HepG2 (cell line): ENCODE data around the gene IFI30. TPM values are rescaled to one million over a fixed set of nuclear protein-coding genes. Genes with fewer than 3 reads are reported as not detected.

Experiments used
- ATAC-seq: fragments of 200-7000 bp; cut with Tn5 transposase; 3 replicates; pipeline ENCODE4 v1.9.1; 2020; ENCODE audit warnings: mild to moderate bottlenecking, moderate library complexity
- BruUV-seq: library from RNA; stranded (reverse); fragments of 400-500 nt; replicated peaks from 2 replicates; lab custom pipeline; 2021; lab: Mats Ljungman, UMichigan
- CTCF ChIA-PET: fragments of 300-600 bp; formaldehyde crosslinking; extraction: SDS; loops from one replicate; lab custom pipeline; 2021; ENCODE audit warnings: low total read pairs, inconsistent platforms, low intra/inter-chr PET ratio; lab: Yijun Ruan, JAX
- POLR2A ChIA-PET: fragments of 350-600 bp; sonication (Branson Sonifier 250); formaldehyde crosslinking; loops from one replicate; lab custom pipeline; 2020; ENCODE audit warnings: antibody characterized with exemption, inconsistent platforms; lab: Yijun Ruan, JAX
- DNase-seq: peaks from one replicate; pipeline ENCODE4 v3.0.0-alpha.2; 2015; ENCODE audit warnings: low spot score
- FAIRE-seq: peaks from 3 replicates; lab custom pipeline; 2011; peaks lifted over from hg19 to GRCh38; lab: Jason Lieb, UNC
- H2AFZ ChIP-seq: one replicate; pipeline ENCODE4 v1.6.1; 2011; ENCODE audit warnings: low read length, inconsistent platforms
- H3K27ac ChIP-seq: fragments of 300-600 bp; 3 replicates; pipeline ENCODE4 v1.8.0; 2011; ENCODE audit warnings: mixed run types, mild to moderate bottlenecking, mixed read lengths, low read length, inconsistent platforms; ENCODE audit not compliant: insufficient read depth; ENCODE audit errors: extremely low read length
- H3K27me3 ChIP-seq, 2 experiments: fragments of 200-600 bp in 1 of 2; 2 replicates in 1 of 2; 3 replicates in 1 of 2; pipeline versions ENCODE4 v1.6.0 to v1.8.0; 2011; ENCODE audit warnings: low read length in 2 of 2, mild to moderate bottlenecking in 2 of 2, moderate library complexity in 2 of 2, inconsistent platforms in 1 of 2; ENCODE audit not compliant: insufficient read depth in 2 of 2, control insufficient read depth in 1 of 2
- H3K36me3 ChIP-seq, 2 experiments: fragments of 200-600 bp in 1 of 2; replicated peaks in 1 of 2; 2 replicates in 1 of 2; 3 replicates in 1 of 2; pipeline versions ENCODE4 v1.5.1 to v1.8.0; 2011; ENCODE audit warnings: low read length in 2 of 2, inconsistent platforms in 1 of 2; ENCODE audit not compliant: insufficient read depth in 2 of 2, control insufficient read depth in 1 of 2
- H3K4me1 ChIP-seq: 2 replicates; pipeline ENCODE4 v1.5.1; 2012; ENCODE audit warnings: low read length, inconsistent platforms; ENCODE audit not compliant: insufficient read depth
- H3K4me2 ChIP-seq: 2 replicates; pipeline ENCODE4 v1.6.0; 2011; ENCODE audit warnings: low read depth, low read length, inconsistent platforms
- H3K4me3 ChIP-seq, 3 experiments: fragments of 200-600 bp in 1 of 3; sonication (generic), shearing (Covaris generic) in 1 of 3; replicated peaks in 1 of 3; 2 replicates each; pipeline ENCODE4 v1.5.1; 2011 to 2016; ENCODE audit warnings: low read length in 3 of 3, inconsistent platforms in 2 of 3, low read depth in 2 of 3, mild to moderate bottlenecking in 2 of 3, control low read depth in 1 of 3, mixed read lengths in 1 of 3; ENCODE audit not compliant: insufficient read depth in 1 of 3
- H3K79me2 ChIP-seq: one replicate; pipeline ENCODE4 v1.6.1; 2011; ENCODE audit warnings: low read length, inconsistent platforms; ENCODE audit not compliant: insufficient read depth
- H3K9ac ChIP-seq: 2 replicates; pipeline ENCODE4 v1.6.0; 2011; ENCODE audit warnings: mild to moderate bottlenecking, low read depth, low read length, inconsistent platforms; ENCODE audit not compliant: insufficient read depth
- H3K9me3 ChIP-seq: 2 replicates; pipeline ENCODE4 v1.5.1; 2012; ENCODE audit warnings: mild to moderate bottlenecking, low read length
- H4K20me1 ChIP-seq: 2 replicates; pipeline ENCODE4 v1.6.0; 2011; ENCODE audit warnings: inconsistent platforms, mild to moderate bottlenecking, low read length, moderate library complexity; ENCODE audit not compliant: insufficient read depth
- AGO2 ChIP-seq: fragments of 200-400 bp; formaldehyde crosslinking; optimal IDR thresholded peaks from 2 replicates; pipeline ENCODE3; 2017; ENCODE audit warnings: mild to moderate bottlenecking, low read depth, low read length, moderate library complexity
- EEA1 ChIP-seq: sonication (generic); formaldehyde crosslinking; IDR thresholded peaks from 2 replicates; pipeline ENCODE4 v1.5.1; 2020; ENCODE audit warnings: mild to moderate bottlenecking, missing genetic modification reagents, borderline replicate concordance
- HNRNPK ChIP-seq: fragments of 200-400 bp; formaldehyde crosslinking; IDR thresholded peaks from 2 replicates; pipeline ENCODE4 v1.6.1; 2018; ENCODE audit warnings: low read length, low read depth, moderate library complexity, mild to moderate bottlenecking; ENCODE audit not compliant: poor library complexity, severe bottlenecking
- RBFOX2 ChIP-seq: fragments of 200-400 bp; formaldehyde crosslinking; IDR thresholded peaks from 2 replicates; pipeline ENCODE4 v1.6.1; 2017; ENCODE audit warnings: low read depth, mild to moderate bottlenecking, low read length
- ZNF629 ChIP-seq: sonication (generic); formaldehyde crosslinking; conservative IDR thresholded peaks from 2 replicates; pipeline ENCODE4 v1.5.0; 2020; ENCODE audit warnings: missing genetic modification reagents
- ZNF768 ChIP-seq: sonication (generic); formaldehyde crosslinking; IDR thresholded peaks from 2 replicates; pipeline ENCODE4 v1.4.0; 2020; ENCODE audit warnings: missing genetic modification reagents
- ZNF850 ChIP-seq: sonication (generic); formaldehyde crosslinking; conservative IDR thresholded peaks from 2 replicates; pipeline ENCODE4 v1.9.0; 2021; ENCODE audit warnings: mild to moderate bottlenecking, missing genetic modification reagents
- WGBS: methylation state at CpG from one replicate; pipeline ENCODE4 v1.1.6; 2017; ENCODE audit warnings: low lambda C conversion rate; 5-methylcytosine and 5-hydroxymethylcytosine counted together
- in situ Hi-C: cut with HindIII; loops from 2 replicates; pipeline ENCODE4 v1.10.0; 2017; ENCODE audit warnings: low pct_unique_long_range_greater_than_20kb; ENCODE audit not compliant: extremely low pct_ligation_motif_present
- intact Hi-C: fragments of 100-400 bp; cut with micrococcal nuclease; formaldehyde crosslinking; loops from one replicate; pipeline ENCODE4 v1.10.0; 2022; ENCODE audit not compliant: unreplicated experiment
- polyA plus RNA-seq, 8 experiments: library from polyadenylated mRNA; depleted of rRNA in 3 of 8; stranded (reverse) in 7 of 8; unstranded in 1 of 8; fragments of >200 nt; fragmentation: Illumina TruSeq in 4 of 8; extraction: Trizol in 4 of 8; gene quantifications; 2 replicates each; pipeline versions ENCODE4 v1.2.1 to v1.2.3, GENCODE V29; 2011 to 2016; ENCODE audit warnings: low read depth in 4 of 8, missing spikeins in 1 of 8, mixed read lengths in 1 of 8; ENCODE audit not compliant: insufficient read depth in 1 of 8
- total RNA-seq, 5 experiments: library from RNA; depleted of rRNA; stranded (reverse); fragments of >200 nt; fragmentation: Illumina TruSeq; extraction: Trizol; gene quantifications; 2 replicates each; pipeline ENCODE4 v1.2.3, GENCODE V29; 2016; ENCODE audit warnings: low read depth in 1 of 5
- TF ChIP-seq, protein P1 (sequence below): sonication (generic); formaldehyde crosslinking; IDR thresholded peaks from 2 replicates; pipeline ENCODE4 v1.4.0; 2020; ENCODE audit warnings: missing genetic modification reagents
- TF ChIP-seq, protein P2 (sequence below): IDR thresholded peaks from 2 replicates; pipeline ENCODE4 v1.6.1; 2016; ENCODE audit warnings: missing compliant biosample characterization, missing genetic modification reagents, borderline replicate concordance

The IFI30 gene
- total and polyA plus RNA-seq, 2 of the 13 experiments (the other 11 are each of a cell fraction or from before 2014, with no cell fraction given): 25.0 to 79.4 TPM

DNA sequence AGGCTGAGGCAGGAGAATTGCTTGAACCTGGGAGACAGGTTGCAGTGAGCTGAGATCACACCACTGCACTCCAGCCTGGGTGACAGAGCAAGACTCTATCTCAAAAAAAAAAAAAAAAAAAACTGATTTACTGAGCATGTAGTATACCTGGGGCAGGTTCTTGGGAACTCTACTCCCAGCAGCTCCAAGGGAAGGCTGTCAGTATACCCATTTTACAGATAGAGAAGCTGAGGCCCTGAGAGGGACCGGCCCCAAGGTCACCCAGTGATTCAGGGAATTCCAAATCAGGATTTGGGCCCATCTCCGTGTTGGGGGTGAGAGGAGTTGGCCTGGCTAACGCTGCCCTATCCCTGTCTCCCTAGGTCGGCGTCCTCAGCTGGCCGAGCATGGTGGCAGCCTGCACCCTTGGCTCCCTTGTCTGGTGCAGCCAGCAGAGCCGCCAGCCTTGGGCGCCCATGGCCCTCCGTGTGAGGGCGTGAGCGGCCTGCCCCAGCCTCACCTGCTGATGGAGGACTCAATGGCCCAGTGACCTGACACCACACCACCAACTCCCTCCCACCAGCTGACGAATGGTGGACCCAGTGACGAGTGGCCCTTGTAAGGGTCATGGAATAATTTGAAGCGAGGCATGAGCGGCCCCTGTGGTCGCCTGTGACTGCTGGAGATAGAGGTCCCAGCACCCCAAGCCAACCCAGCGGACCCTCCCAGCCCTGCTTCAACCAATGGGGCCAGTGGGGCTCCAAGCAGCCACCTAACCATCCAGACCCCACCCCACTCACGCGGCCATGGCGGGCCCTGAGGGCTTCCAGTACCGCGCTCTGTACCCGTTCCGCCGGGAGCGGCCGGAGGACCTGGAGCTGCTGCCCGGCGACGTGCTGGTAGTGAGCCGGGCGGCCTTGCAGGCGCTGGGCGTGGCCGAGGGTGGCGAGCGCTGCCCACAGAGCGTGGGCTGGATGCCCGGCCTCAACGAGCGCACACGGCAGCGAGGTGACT, 18.2 kb upstream of the IFI30 start:
- peaks cover 8 to 18% of the 10 kb centered on the region in 2 experiments; a peak in 4 of 5 replicates for H3K36me3 ChIP-seq
- no peak overlapping the region for H3K9ac ChIP-seq
- ChIA-PET POLR2A (interaction anchor here (1.3 to 1.4 kb wide), 3 partner anchors 20 to 161 kb away, joined by 4 to 16 read pairs (median 8); no protein-coding TSS in a partner anchor), CTCF (no interaction called here)
- WGBS: 97% methylated on average over 25 of the region's 43 CpGs
- DNase-seq (no peak), ATAC-seq (no peak), FAIRE-seq (no peak)
- H4K20me1 ChIP-seq: 0 out of 2 replicates have a peak, but pooled peaks cover 11% of the 10 kb centered on the region
- no peak overlapping the region for H2AFZ ChIP-seq
- TF ChIP-seq EEA1 (CRISPR knock-in tag) (no peak), AGO2 (peak; percentile 83), ZNF768 (peak; percentile 4; the same call in 1 of the 2 replicates), RBFOX2 (peak; percentile 56; the same call in 1 of the 2 replicates), ZNF850 (CRISPR knock-in tag) (no peak), HNRNPK (no peak), ZNF629 (peak; percentile 91)
- TF ChIP-seq, protein P1, sequence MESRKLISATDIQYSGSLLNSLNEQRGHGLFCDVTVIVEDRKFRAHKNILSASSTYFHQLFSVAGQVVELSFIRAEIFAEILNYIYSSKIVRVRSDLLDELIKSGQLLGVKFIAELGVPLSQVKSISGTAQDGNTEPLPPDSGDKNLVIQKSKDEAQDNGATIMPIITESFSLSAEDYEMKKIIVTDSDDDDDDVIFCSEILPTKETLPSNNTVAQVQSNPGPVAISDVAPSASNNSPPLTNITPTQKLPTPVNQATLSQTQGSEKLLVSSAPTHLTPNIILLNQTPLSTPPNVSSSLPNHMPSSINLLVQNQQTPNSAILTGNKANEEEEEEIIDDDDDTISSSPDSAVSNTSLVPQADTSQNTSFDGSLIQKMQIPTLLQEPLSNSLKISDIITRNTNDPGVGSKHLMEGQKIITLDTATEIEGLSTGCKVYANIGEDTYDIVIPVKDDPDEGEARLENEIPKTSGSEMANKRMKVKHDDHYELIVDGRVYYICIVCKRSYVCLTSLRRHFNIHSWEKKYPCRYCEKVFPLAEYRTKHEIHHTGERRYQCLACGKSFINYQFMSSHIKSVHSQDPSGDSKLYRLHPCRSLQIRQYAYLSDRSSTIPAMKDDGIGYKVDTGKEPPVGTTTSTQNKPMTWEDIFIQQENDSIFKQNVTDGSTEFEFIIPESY (CRISPR knock-in tag): peak; percentile 68
- TF ChIP-seq, protein P2, sequence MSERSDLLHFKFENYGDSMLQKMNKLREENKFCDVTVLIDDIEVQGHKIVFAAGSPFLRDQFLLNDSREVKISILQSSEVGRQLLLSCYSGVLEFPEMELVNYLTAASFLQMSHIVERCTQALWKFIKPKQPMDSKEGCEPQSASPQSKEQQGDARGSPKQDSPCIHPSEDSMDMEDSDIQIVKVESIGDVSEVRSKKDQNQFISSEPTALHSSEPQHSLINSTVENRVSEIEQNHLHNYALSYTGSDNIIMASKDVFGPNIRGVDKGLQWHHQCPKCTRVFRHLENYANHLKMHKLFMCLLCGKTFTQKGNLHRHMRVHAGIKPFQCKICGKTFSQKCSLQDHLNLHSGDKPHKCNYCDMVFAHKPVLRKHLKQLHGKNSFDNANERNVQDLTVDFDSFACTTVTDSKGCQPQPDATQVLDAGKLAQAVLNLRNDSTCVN (CRISPR knock-in tag): no peak
- H3K4me1 ChIP-seq: peaks cover 50% of the 10 kb centered on the region
- no peak overlapping the region for H3K27ac ChIP-seq
- BruUV-seq: no TSS peak
- in situ Hi-C loops (no loop called here), intact Hi-C loops (no loop called here)
- H3K27me3 ChIP-seq: no peaks in the 10 kb centered on the region; a peak in 1 of 5 replicates
- H3K79me2 ChIP-seq: peaks cover 18% of the 10 kb centered on the region
- no peaks in the 10 kb centered on the region for H3K9me3 ChIP-seq
- H3K4me2 ChIP-seq: no peak overlapping the region
- no peak overlapping the region for H3K4me3 ChIP-seq
